ENCODE measurements around the gene CLDN8.

DNA sequence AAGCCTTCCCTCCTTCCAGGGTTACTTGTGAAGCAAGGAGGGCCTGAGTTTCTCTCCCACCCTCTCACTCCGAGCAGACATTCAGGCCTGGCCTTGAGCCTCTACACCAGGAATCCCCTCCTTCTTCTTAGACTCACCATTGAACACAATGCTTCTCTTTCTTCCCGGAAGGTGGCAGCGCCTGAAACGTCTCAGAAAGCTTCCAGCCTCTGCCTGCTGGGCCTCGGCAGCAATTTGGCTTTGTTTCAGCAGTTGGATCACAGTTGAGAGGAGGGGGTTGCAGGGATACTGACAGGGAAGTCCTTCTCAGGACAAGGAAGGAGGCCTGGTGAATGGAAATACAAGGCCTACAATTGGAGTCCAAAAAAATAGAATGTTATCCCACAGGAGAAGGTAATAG lies 6.3 kb downstream of the CLDN8 start:
- TF ChIP-seq, protein P1, sequence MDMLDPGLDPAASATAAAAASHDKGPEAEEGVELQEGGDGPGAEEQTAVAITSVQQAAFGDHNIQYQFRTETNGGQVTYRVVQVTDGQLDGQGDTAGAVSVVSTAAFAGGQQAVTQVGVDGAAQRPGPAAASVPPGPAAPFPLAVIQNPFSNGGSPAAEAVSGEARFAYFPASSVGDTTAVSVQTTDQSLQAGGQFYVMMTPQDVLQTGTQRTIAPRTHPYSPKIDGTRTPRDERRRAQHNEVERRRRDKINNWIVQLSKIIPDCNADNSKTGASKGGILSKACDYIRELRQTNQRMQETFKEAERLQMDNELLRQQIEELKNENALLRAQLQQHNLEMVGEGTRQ (IDR thresholded peaks at IDR 0.05): no peak
- TF ChIP-seq JUN (IDR thresholded peaks at IDR 0.05): no peak
- TF ChIP-seq KDM1A (IDR thresholded peaks at IDR 0.05; ENCODE audit: low read depth): no peak
- TF ChIP-seq MAFK (IDR thresholded peaks at IDR 0.05; ENCODE audit: partially characterized antibody): no peak
- TF ChIP-seq, protein P2, sequence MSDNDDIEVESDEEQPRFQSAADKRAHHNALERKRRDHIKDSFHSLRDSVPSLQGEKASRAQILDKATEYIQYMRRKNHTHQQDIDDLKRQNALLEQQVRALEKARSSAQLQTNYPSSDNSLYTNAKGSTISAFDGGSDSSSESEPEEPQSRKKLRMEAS (IDR thresholded peaks at IDR 0.05): no peak
